Upper lobe of left lung (tissue), 4 donors: ENCODE results near the gene CSGALNACT2.

ENCODE experiments used
- EP300 ChIP-seq, 4 donors: sonication (generic); formaldehyde crosslinking; IDR thresholded peaks; one replicate each; pipeline ENCODE4 v1.5.1; 2017; ENCODE audit warnings: antibody characterized with exemption in 4 of 4, control low read depth in 2 of 4
- POLR2A ChIP-seq, 4 donors: fragments of 450-650 bp; IDR thresholded peaks; one replicate each; pipeline ENCODE4 v1.5.1; 2016 to 2017; ENCODE audit warnings: antibody characterized with exemption in 4 of 4, mild to moderate bottlenecking in 2 of 4
- POLR2AphosphoS5 ChIP-seq, 2 donors: sonication (generic); formaldehyde crosslinking; IDR thresholded peaks; one replicate each; pipeline ENCODE4 v1.5.1; 2017; ENCODE audit warnings: antibody characterized with exemption in 2 of 2
- TF ChIP-seq, protein P1 (sequence below), 6 experiments: fragments of 450-650 bp in 4 of 6; fragments of 200-600 bp in 2 of 6; sonication (generic) in 2 of 6; IDR thresholded peaks; one replicate each; pipeline ENCODE4 v1.5.1; 2016 to 2019; ENCODE audit warnings: antibody characterized with exemption in 6 of 6

DNA sequence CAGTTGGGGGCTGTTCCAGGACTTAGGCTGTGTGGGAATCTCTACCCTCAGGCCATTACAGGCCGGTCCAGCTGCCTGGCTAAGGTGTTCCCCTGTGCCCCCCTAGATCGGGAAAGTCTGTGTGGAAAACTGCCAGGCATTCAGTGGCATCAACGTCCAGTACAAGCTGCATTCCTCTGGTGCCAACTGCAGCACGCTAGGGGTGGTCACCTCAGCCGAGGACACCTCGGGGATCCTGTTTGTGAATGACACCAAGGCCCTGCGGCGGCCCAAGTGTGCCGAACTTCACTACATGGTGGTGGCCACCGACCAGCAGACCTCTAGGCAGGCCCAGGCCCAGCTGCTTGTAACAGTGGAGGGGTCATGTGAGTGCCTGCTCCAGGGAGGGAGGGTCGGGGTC lies 27.1 kb upstream of the CSGALNACT2 start:
- TF ChIP-seq, protein P1, sequence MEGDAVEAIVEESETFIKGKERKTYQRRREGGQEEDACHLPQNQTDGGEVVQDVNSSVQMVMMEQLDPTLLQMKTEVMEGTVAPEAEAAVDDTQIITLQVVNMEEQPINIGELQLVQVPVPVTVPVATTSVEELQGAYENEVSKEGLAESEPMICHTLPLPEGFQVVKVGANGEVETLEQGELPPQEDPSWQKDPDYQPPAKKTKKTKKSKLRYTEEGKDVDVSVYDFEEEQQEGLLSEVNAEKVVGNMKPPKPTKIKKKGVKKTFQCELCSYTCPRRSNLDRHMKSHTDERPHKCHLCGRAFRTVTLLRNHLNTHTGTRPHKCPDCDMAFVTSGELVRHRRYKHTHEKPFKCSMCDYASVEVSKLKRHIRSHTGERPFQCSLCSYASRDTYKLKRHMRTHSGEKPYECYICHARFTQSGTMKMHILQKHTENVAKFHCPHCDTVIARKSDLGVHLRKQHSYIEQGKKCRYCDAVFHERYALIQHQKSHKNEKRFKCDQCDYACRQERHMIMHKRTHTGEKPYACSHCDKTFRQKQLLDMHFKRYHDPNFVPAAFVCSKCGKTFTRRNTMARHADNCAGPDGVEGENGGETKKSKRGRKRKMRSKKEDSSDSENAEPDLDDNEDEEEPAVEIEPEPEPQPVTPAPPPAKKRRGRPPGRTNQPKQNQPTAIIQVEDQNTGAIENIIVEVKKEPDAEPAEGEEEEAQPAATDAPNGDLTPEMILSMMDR (IDR thresholded peaks at IDR 0.05) = no peak
- no peak for TF ChIP-seq POLR2AphosphoS5 (IDR thresholded peaks at IDR 0.05)
- TF ChIP-seq POLR2A (IDR thresholded peaks at IDR 0.05) = no peak
- no peak for TF ChIP-seq EP300 (IDR thresholded peaks at IDR 0.05)
